ENCODE results near the gene TMEM242.

DNA sequence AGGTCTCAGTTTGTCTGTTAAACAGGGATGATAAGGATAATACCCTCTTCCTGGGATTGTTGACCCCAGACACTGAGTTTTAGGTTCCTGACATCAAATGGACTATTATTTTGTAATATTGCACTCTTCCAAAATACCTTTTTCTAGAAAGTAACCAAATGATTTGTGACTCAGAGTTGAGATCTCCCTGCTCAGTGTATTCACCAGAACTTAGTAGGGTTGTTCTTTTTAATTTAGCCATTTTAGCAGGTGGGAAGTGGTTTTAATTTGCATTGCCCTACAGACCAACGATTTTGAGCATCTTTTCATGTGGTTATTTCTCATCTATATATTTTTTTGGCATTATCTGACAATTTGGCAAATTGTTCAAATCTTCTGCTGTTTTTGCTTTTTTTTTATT is 75.1 kb downstream of the TMEM242 start:
- TF ChIP-seq, protein P1, sequence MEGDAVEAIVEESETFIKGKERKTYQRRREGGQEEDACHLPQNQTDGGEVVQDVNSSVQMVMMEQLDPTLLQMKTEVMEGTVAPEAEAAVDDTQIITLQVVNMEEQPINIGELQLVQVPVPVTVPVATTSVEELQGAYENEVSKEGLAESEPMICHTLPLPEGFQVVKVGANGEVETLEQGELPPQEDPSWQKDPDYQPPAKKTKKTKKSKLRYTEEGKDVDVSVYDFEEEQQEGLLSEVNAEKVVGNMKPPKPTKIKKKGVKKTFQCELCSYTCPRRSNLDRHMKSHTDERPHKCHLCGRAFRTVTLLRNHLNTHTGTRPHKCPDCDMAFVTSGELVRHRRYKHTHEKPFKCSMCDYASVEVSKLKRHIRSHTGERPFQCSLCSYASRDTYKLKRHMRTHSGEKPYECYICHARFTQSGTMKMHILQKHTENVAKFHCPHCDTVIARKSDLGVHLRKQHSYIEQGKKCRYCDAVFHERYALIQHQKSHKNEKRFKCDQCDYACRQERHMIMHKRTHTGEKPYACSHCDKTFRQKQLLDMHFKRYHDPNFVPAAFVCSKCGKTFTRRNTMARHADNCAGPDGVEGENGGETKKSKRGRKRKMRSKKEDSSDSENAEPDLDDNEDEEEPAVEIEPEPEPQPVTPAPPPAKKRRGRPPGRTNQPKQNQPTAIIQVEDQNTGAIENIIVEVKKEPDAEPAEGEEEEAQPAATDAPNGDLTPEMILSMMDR (IDR thresholded peaks at IDR 0.05): no peak
- TF ChIP-seq ZFX (IDR thresholded peaks at IDR 0.05; ENCODE audit: borderline replicate concordance): no peak
